ENCODE measurements around the gene TRAFD1. TPM values are rescaled to one million over a fixed set of nuclear protein-coding genes. Genes with fewer than 3 reads are reported as not detected.

TRAFD1 gene
- total RNA-seq, 4 donors from 2014 or later, result 37.0 to 56.9 (median 44.4) TPM

GRCh38 chr12:112140728-112141127 is 15.4 kb downstream of the TRAFD1 start:
- no peak for DNase-seq
- peaks cover 0 to 16% (median 0%) of the 10 kb centered on the region in 3 donors for H3K4me1 ChIP-seq
- intact Hi-C loops (cut with DNase I), result no loop called here
- TF ChIP-seq POLR2A (IDR thresholded peaks at IDR 0.05) (no peak), CTCF (IDR thresholded peaks at IDR 0.05) (no peak)
- 78 to 91% methylated on average over 4 to 5 of the region's 5 CpGs for WGBS, 2 donors
- no peak overlapping the region for H3K27ac ChIP-seq
- H3K36me3 ChIP-seq, result peaks cover 5 to 100% (median 65%) of the 10 kb centered on the region in 3 donors
- H3K27me3 ChIP-seq, result no peaks in the 10 kb centered on the region
- no peaks in the 10 kb centered on the region for H3K9me3 ChIP-seq
- H3K4me3 ChIP-seq, result no peak overlapping the region

GRCh38 chr12:112146123-112146522 is 20.8 kb downstream of the TRAFD1 start:
- H3K27ac ChIP-seq, result no peak overlapping the region
- H3K9me3 ChIP-seq, result no peaks in the 10 kb centered on the region
- H3K36me3 ChIP-seq, result peaks cover 25 to 99% (median 60%) of the 10 kb centered on the region in 3 donors
- H3K4me3 ChIP-seq, result no peak overlapping the region
- WGBS, 2 donors, result 100% methylated on average over 1 of the region's 1 CpG
- no peaks in the 10 kb centered on the region for H3K27me3 ChIP-seq
- intact Hi-C loops (cut with DNase I), result no loop called here
- DNase-seq, result no peak
- TF ChIP-seq POLR2A (IDR thresholded peaks at IDR 0.05) (no peak), CTCF (IDR thresholded peaks at IDR 0.05) (no peak)
- peaks cover 0 to 25% (median 0%) of the 10 kb centered on the region in 3 donors for H3K4me1 ChIP-seq

- WGBS, 2 donors, result 79 to 81% methylated on average over 2 to 3 of the region's 3 CpGs
Observed at GRCh38 chr12:112148031-112148513, 22.7 kb downstream of the TRAFD1 start.

GRCh38 chr12:112149596-112149995 is 24.2 kb downstream of the TRAFD1 start:
- H3K27me3 ChIP-seq, result no peaks in the 10 kb centered on the region
- no peak overlapping the region for H3K4me3 ChIP-seq
- TF ChIP-seq CTCF (IDR thresholded peaks at IDR 0.05), result no peak
- no peak for TF ChIP-seq POLR2A (IDR thresholded peaks at IDR 0.05)
- H3K9me3 ChIP-seq, result no peaks in the 10 kb centered on the region
- peak overlapping the region in 3 of 4 donors; percentile 18 to 62 (median 56) for H3K27ac ChIP-seq
- peaks cover 0 to 25% (median 0%) of the 10 kb centered on the region in 3 donors for H3K4me1 ChIP-seq
- H3K36me3 ChIP-seq, result peaks cover 38 to 99% (median 58%) of the 10 kb centered on the region in 3 donors
- intact Hi-C loops (cut with DNase I), result no loop called here
- no peak for DNase-seq
- 58 to 70% methylated on average over 3 to 5 of the region's 5 CpGs for WGBS, 2 donors

More at GRCh38 chr12:112148031-112148513, 22.7 kb downstream of the TRAFD1 start:
- Histone ChIP-seq H3K9me3 (no peaks in the 10 kb centered on the region), H3K27ac (peak overlapping the region in 1 of 4 donors; percentile 62), H3K36me3 (peaks cover 38 to 99% (median 62%) of the 10 kb centered on the region in 3 donors), H3K4me3 (no peak overlapping the region), H3K27me3 (no peaks in the 10 kb centered on the region), H3K4me1 (peaks cover 0 to 25% (median 0%) of the 10 kb centered on the region in 3 donors)
- no peak for DNase-seq
- no peak for TF ChIP-seq POLR2A (IDR thresholded peaks at IDR 0.05)
- no peak for TF ChIP-seq CTCF (IDR thresholded peaks at IDR 0.05)
- intact Hi-C loops (cut with DNase I), result no loop called here

- peaks cover 0 to 25% (median 0%) of the 10 kb centered on the region in 3 donors for H3K4me1 ChIP-seq
- peaks cover 38 to 85% (median 56%) of the 10 kb centered on the region in 3 donors for H3K36me3 ChIP-seq
- 85 to 96% methylated on average over 7 to 10 of the region's 11 CpGs for WGBS, 2 donors
- TF ChIP-seq POLR2A (IDR thresholded peaks at IDR 0.05) (no peak), CTCF (IDR thresholded peaks at IDR 0.05) (no peak)
- DNase-seq, result no peak
- H3K27ac ChIP-seq, result no peak overlapping the region
- no peaks in the 10 kb centered on the region for H3K27me3 ChIP-seq
- intact Hi-C loops (cut with DNase I), result no loop called here
- H3K4me3 ChIP-seq, result no peak overlapping the region
- no peaks in the 10 kb centered on the region for H3K9me3 ChIP-seq
Observed at GRCh38 chr12:112151766-112152541, 26.6 kb downstream of the TRAFD1 start.

Data from esophagus squamous epithelium (tissue), 5 donors.